Activated CD4-positive, alpha-beta T cell treated with anti-CD3 and anti-CD28 coated beads, Interleukin-2, Interleukin-6, amounts not matched to agents 100 ng/mL and 50 ng/mL, durations not matched to agents 16 hours and 8 hours (primary cell): ENCODE measurements around the gene VTI1A.

Experiments used
- DNase-seq: peaks from one replicate; pipeline ENCODE4 v3.0.0-alpha.2; 2020

VTI1A gene

DNA sequence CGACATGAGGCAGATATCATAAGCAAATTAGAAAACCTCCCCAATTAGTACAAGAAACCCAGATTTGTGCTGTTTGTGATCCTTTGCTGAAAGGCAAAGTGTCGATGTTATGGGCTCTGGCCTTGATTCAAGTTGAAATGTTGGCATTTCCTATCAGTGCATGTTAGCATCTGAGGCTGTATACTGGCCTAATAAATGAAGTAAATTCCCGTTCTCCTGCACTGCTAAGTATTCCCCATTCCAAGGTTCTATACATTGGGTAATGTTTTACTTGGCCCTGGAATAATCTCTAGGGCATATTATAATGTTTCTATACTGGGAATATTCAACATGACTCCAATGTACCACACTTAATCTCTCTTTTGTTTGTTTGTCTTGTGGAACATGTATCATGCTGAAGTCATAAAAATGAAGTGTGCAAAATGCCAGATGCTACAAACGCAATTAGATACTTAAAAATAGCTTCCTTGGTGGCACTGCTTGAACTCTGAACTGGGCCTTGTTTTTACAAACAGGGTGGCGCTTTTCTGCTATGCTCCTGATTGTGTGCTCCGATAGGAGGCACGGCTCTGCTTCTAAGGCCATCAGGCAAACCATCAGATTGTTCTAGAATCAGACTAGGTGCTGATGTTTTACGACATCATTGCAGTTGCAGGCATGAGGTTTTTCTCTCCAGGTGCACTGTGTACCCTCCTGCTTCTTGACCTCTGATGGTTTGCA is 346.3 kb downstream of the VTI1A start:
- no peak for DNase-seq

DNA sequence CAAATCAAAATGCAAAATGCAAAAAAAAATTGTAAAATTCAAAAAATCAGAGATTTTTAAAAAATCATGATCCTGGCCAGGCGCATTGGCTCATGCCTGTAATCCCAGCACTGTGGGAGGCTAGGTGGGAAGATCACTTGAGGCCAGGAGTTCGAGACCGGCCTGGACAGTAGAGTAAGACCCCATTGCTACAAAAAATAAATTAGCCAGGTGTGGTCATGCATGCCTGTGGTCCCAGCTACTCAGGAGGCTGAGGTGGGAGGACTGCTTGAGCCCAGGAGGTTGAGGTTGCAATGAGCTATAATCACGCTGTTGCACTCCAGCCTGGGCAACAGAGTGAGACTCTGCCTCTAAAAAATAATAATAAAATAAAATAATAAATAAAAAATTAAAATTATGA is 347.2 kb downstream of the VTI1A start:
- no peak for DNase-seq

DNA sequence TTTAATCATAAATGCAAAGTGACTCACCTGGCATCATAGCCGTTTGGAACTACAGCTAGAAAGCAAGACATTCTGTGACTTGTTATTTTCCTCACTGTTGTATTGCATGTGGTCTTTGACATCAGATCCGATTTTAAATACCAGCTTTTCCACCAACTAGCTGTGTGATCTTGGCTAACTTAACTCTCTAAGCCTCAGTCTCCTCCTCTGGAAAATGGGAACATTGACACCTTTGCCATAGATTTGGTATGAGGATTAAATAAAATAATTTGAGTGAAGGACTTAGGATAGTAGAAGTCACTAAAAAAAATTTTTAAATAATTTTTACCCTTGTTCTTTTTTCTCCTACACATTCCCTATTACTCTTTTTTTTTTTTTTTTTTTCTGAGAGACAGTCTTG is 348.1 kb downstream of the VTI1A start:
- no peak for DNase-seq

DNA sequence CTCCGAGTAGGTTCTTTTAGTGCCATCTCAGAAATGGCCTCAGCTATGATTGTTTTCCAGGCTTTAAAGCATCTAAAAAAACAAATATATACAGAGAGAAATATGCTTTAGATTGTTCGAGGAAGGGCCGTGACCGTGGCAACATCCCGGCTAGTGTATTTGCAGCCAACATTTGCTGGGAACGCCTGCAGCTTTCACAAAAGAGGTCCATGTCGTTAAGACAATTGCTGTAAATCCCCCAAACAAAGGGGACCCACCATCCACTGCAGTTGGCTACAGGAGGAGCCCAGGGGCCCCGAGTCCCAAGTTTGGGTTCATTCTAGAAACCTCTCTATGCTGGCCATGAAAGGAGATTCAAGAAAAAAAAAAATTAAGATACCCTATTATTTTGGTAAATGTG is 350.2 kb downstream of the VTI1A start:
- DNase-seq, result no peak

DNA sequence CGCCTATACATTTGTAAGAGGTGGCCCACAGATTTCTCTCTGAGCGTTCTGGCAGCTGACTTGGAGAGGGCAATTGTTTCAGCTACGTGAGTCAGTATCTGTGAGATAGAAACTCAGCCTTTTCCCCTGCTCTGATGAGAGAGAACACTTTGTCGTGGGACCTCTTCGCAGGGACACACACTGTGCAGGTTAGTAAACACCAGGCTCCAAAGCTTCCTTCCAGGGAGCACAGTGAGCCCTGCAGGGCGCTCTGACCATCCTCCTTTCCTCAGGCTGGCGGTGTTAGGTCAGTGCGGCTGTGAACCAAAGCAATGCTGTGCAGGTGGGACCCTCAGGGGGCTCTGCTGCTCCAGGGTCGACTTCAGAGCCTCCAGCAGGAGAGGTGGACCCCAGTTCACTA is 350.8 kb downstream of the VTI1A start:
- DNase-seq, result no peak

DNA sequence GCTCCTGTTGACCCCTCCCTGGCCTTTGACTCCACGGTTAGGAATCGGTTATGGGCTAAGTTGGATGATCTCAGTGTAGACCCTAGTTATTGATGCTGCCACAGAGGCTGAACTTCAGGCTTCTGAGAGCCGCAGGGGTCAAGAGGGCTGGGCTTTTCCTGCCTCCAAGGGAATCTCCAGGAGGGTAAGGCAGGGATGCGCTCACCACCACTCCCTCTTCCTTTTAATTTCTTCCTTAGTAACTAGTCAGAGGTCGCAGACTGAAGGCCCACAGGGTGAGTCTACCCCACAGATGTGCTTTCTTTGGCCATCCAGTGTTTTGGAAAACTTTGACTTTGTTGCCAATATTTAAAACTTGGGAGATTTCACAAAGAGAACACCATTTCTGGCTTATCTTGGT is 352.0 kb downstream of the VTI1A start:
- no peak for DNase-seq

DNA sequence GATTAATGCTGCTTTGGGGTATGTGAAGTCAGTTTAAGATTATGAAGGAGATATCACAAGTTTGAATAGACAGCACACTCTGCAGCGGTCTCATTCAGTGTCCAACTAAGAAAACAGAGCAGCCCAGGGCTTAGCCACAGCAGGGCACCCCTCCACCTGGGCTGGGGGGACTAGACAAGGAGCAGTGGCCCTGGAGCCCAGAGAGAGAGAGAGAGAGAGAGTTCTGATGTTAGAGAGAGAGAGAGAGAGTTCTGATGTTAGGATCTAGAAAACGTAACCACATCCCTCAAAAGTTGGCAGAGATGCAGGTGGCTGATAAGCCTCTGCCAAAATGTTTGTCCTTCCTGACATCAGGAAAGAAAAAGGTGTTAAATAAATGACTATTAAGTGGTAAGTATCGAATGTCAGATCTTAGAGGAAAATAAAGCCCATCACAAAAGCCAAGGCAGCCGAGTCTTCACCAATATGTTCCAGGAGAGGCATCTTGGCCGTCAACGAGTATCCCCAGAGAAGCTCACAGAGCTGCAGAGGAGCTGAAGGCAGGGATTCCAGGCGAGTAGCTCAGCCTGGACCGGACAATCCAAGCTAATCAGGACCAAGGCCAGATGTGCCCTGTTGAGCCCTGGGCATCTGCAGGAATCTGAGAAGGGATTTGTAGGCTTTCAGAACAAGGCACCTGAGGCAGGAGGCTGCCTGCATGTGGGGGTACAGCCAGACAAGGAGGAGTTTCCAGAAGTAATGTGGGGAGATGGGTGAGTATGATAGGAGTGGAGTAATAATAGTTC is 352.9 kb downstream of the VTI1A start:
- DNase-seq, result no peak

DNA sequence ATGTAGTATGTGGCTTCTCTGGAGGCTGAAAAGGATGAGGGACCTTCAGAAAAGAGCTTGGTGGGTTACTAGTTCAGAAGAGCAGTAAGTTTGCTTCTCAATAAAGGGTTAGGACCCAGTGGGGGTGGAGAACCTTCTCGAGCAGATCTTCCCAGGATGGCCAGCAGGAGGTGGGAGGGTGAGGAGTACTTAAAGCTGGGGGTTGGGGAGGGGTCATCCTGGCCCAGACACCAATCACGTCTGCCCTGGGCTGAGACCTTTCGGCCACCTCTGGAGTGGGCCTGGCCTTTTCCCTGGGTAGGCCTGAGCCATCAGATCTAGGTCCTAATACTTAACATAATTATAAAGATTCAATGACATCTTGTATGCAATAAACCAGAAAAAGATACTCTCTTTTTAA is 354.0 kb downstream of the VTI1A start:
- no peak for DNase-seq

DNA sequence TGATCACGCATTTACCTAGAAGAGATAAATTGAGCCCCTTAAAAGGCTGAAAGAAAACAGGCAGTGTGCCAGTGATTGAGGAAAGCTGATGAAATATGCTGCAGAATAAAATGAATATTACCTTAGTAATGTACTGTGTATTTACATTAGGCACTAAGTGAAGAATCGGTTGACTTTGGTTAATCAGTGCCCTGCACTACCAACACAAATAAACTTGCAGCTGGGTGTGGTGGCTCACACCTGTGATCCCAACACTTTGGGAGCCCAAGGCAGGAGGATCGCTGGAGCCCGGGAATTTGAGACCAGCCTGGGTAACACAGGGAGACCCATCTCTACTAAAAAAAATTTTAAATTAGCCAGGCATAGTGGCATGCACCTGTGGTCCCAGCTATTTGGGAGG is 354.7 kb downstream of the VTI1A start:
- DNase-seq, result no peak

DNA sequence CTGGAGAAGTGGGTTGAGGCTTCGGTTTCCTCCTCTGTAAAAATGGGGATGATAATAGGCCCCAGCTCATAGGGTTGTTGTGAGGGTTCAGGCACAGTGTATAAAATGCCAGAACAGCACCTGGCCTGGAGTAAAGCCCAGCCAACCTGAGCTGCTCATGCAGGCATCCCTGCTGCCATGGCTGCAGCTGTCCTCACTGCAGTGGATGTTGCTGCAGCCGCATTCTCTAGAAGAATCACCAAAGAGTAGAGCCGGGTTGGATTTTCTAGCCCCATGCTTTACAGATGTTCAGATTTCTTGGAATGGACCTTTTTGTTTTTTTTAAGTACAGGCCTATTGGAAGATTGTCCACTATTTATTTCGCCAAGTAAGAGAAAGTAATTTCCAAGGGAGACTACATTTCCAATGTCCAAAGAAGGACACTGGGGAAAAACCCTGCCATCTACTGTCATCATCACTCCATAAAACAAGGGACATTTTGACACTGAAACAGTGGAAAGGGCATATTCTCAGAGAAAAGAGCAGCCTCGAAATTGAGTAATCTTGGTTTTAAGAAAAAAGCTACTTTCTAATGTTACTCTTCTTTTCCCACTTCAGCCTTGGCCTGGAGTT is 355.5 kb downstream of the VTI1A start:
- DNase-seq, result no peak

DNA sequence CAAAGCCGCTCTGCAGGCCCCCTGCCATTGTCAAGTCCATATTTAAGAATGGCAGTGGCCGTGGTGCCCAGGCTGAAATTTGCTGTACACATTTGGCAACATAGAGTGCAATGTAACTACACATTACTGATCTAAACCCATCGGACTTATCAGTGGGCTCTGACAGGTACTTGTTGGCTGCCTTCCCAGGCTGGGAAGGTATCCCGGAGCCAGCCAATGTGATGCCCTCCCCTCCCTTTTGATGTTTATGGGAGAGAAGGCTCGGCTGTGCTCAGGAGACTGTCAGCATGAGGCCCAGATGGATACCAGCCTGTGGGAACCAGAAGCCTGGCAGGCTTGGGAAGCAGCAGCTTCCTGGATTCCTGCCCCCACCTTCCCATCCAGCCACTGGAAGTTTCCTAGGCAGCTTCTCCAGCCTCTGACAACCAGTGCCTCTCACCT is 357.0 kb downstream of the VTI1A start:
- no peak for DNase-seq

DNA sequence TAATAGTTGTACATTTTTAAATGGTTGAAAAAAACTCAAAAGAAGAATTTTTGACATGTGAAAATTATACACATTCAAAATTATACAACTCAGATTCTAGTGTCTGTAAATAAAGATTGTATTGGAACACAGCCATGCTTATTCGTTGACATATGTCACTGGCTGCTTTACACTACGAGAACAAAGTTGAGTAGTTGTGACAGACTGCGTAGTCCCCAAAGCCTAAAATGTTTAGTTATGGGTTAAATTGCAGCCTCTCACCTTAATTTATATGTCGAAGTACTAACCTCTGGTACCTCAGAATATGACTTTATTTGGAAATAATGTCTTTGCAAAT is 358.2 kb downstream of the VTI1A start:
- no peak for DNase-seq

DNA sequence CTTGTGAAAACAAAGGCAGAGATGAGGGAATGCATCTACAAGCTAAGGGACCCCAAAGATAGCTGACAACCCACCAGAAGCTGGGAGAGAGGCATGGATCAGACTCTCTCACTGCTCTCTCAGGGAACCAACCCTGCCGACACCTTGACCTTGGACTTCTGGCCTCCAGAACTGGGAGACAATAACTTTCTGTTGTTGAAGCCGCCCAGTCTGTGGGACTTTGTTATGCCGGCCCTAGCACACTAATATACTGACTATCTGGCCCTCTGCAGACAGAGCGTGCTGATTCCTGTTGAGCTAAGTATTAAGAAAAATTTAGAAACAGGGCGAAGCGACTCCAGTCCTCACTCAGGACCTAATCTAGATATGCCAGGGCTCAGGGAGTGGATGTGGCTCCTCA is 358.7 kb downstream of the VTI1A start:
- DNase-seq, result no peak

DNA sequence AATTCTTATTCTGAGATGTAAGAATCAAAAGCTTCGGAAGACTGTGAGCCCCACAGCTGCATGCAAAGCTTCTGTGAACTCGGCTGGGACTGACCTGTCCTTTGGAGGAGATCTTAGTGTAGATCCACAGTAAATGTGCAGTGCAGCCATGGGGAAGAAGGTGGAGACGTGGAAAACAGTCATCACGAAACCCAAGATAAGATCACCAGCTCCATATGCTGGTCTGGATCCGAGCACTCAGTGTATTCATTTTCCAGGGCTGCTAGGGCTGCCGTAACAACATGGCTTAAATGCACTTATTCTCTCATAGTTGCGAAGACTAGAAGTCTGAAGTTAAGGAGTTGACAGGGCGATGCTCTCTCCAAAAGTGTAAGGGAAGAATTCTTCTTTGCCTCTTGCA is 360.0 kb downstream of the VTI1A start:
- no peak for DNase-seq

DNA sequence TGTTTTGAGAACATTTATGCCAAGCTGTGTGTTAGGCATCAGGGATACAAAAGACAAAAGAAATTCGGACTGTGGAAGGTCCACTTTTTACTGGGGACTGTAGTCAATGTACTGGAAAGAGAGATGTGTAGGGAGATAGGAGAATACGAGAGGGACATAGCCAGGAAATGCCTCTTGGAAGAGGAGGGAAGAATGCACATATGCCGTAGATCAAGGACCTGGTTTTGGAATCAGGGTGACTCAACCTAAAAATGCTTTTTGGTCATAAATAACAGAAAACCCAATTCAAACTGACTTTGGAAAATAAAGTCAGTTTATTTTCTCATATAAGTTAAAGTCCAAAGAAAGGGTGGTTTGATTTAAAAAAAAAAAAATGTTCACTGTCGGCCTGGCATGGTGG is 362.7 kb downstream of the VTI1A start:
- no peak for DNase-seq

DNA sequence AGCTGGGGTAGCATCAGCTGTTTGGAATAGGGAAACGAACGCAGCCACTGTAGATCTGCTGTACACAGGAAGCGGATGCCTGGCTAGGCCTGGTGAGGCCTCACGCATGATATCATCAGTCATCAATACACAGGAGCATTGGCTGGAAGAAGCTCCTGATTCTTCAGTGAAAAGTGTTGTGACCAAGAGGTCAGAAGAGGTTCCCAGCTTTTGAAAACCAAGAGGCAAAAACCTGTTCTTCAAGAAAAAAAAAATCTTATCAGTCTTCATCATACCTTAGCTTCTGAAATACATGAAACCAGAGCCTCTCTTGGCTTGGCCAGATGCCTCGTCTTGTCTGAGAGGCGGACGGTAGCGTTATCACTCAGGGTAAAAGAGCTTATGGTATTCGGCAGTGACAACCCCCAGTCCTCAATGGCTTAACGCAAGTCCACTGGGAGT is 363.7 kb downstream of the VTI1A start:
- no peak for DNase-seq

DNA sequence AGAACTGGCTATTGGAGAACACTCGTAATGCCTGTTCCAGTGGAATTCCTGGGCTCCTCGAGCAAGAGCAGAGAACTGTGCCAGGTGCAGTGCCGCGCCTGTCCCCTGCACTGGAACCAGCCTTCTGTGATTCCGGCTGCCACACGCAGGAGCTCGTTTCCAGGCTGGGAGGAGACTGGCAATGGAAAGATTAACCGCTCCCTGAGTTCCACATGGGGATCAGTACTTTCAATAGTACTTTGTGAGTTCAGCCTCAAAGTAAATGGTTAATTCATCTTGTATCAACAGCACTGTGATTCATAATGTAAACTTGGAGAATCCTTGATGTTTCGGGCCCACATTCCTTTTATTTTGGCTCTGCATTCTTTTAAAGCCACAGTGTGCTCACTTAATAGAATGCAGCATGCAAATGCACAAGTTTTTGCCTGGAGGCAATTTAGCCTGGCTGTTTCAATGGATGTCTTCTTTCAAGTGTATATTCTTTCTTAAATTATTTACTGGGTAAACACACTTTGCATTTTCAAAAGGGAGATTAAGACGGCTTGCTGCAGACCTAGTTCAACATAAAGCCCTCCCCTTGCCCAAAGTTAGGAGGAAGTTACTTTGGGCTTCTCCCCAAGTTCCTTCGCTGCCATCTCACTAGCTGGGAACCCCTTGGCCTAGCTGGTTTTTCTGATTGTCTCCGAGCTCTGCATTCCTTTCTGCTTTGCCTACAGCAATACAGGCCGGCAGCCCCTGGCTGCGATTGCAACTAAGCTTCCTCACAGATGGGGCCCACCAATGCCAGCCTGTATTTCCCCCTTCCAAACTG is 364.9 kb downstream of the VTI1A start:
- DNase-seq, result no peak

DNA sequence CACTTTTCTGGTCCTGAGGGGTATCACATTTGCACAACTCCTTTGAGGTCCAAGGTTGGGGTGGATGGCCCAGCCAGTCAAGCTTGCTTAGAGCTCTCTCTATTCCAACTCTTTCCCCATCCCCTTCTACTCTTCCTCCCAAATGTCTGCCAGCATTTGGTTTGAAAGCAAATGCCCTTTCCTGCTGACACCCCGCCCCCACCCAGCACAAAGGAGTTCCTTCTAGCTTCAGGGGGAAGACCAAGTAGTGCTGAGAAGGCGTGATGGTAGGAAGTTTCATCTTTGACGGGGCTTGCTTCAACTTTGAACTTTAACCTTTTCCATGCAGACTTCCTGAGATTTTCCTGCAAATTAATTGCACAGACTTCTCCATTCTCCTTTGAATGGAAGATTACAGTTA is 365.6 kb downstream of the VTI1A start:
- no peak for DNase-seq

DNA sequence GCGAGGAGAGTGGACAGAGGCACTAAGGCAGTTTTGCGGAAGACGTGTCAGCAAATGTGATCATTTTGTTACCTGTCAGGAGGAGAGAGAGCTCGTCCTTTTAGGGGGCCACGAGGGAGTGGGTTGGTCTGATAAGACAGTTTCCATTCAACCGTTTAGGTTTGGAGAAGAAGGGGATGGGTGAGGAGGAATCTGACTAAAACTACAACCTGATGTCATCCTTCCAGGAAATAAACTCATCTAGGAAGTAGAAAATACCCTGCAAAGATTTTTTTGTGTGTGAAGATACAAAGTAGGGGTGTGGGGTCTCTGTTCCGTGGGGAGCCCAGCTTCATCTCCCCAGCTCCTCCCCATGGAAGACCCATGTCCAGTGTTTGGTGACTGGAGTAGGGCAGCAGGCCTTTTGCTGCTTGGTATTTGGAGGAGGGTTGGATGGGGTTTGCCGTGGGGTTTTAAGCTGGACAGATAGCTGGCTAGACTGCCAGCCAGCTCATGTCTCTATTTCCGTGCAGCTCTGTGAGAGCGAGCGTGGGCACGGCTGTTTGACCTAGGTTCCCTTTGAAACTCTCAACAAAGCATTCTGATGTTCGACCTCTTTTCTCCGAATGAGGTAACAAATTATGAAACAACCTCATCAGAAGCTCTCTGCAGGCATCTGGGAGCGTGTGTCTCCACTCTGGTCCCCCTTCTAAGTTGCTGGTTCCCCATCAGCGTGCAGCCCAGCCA is 367.0 kb downstream of the VTI1A start:
- peak; percentile 61 for DNase-seq

DNA sequence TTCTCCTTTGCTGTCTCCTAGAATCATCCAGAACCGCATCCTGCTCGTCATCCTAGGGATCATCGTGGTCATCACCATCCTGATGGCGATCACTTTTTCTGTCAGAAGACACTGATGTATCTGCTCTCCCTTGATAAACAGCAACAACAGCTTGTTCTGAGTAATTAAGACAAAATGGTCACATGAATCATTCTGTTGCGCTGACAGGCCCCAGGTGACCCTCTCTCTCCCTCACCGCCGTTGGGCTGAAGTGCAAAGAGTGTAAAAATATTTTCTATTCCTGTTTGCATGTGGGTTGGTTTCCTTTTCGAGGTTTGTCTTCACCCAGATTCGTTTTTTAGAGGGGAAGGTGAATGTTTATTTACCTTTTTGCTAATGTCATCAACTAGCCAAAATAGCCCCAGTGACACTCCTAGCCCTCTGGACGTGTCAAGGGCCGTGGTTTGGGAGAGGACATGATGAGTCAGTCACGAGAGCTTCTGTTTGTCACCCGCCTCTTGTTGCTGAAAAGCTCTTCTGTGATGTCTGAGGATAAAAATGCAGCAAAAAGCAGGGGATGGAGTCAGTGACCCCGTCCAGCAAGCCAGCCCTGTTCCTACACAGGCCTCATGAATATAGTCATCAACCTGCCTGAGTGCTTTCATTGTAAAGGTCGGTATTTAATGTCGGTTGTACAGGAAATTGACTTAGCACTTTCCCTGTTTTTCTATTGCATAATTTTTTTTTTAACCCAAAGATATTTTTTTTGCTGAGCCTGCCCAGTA is 368.4 kb downstream of the VTI1A start:
- peak; percentile 54 for DNase-seq

DNA sequence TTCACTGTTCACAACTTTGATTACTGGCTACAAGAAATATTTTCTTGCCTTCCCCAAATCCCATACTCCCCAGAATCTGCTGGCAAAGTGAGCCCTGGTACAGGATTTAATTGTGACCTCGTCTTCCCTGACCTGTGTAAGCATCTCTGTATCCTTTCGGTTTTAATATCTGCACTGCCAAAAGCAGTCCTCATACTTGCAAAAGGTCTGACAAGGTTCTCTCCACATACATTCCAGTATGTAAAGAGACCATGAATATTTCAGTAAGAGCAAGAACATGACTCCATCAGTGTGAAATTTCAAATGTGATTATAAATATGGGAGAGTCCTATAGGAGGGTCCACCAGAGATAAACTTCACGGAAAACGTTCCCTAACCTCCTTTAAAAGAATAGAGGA is 369.0 kb downstream of the VTI1A start:
- no peak for DNase-seq

DNA sequence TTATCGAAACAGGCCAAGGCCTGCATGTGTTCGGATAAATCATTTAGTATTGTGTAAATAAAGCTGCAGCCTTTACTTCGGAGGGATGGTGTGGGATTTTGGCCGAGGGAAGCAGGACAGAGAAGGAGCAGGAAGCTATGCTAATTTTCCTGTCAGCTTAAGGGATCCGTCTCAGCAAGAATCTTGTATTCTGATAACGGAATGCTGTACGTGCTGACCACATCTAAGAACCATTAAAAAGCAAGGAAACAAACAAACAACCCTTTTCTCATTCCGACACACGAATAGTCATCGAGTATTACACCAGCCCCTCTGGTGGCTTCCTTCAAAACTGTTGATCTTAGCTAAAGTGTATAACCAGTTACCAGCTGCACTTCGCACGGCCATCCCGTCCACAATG is 369.9 kb downstream of the VTI1A start:
- no peak for DNase-seq
